ENCODE data around the gene LRRN4CL. TPM values are rescaled to one million over a fixed set of nuclear protein-coding genes. Genes with fewer than 3 reads are reported as not detected.

LRRN4CL gene
- total and polyA plus RNA-seq, 2 of the 8 experiments (the other 6 are each of a cell fraction or from before 2014, with no cell fraction given): 0.05 to 0.26 TPM

- TF ChIP-seq SAP30 (IDR thresholded peaks at IDR 0.05; ENCODE audit: insufficient read depth, insufficient replicate concordance, low read length) (peak; percentile 96), RXRA (IDR thresholded peaks at IDR 0.05; ENCODE audit: insufficient read depth, low read depth, low read length) (no peak), POU5F1 (IDR thresholded peaks at IDR 0.05; ENCODE audit: low read depth, low read length) (no peak), PHF8 (conservative IDR thresholded peaks at IDR 0.05; ENCODE audit: low read depth, low read length) (peak; percentile 58), ASH2L (IDR thresholded peaks at IDR 0.05; ENCODE audit: low read length) (peak; percentile 78), SIRT6 (IDR thresholded peaks at IDR 0.05; ENCODE audit: low read length) (no peak), SIX5 (IDR thresholded peaks at IDR 0.05; ENCODE audit: low read depth, low read length) (peak; percentile 77), CEBPB (IDR thresholded peaks at IDR 0.05; ENCODE audit: low read depth, low read length) (no peak), KDM4A (IDR thresholded peaks at IDR 0.05; ENCODE audit: low read depth, low read length, severe bottlenecking) (peak; percentile 40), RNF2 (IDR thresholded peaks at IDR 0.05; ENCODE audit: borderline replicate concordance, low read depth, low read length, missing control alignments, poor library complexity, severe bottlenecking) (no peak), SRF (IDR thresholded peaks at IDR 0.05; ENCODE audit: low read depth, low read length) (peak; percentile 48; the same call in 1 of the 2 replicates), FOSL1 (IDR thresholded peaks at IDR 0.05; ENCODE audit: insufficient read depth, low read depth, low read length) (no peak), EP300 (IDR thresholded peaks at IDR 0.05; ENCODE audit: borderline replicate concordance in 1 of 2, low read depth in 2 of 2, low read length in 2 of 2) (no peak; a peak in 1 of 3 replicates), CREB1 (IDR thresholded peaks at IDR 0.05) (peak; percentile 79), E2F6 (IDR thresholded peaks at IDR 0.05) (no peak), MAFK (IDR thresholded peaks at IDR 0.05; ENCODE audit: low read depth, low read length) (no peak), TEAD4 (IDR thresholded peaks at IDR 0.05; ENCODE audit: low read depth, low read length) (peak; percentile 87), KDM1A (IDR thresholded peaks at IDR 0.05; ENCODE audit: borderline replicate concordance, low read length) (no peak)
- TF ChIP-seq, protein P1, sequence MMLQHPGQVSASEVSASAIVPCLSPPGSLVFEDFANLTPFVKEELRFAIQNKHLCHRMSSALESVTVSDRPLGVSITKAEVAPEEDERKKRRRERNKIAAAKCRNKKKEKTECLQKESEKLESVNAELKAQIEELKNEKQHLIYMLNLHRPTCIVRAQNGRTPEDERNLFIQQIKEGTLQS (IDR thresholded peaks at IDR 0.05; ENCODE audit: insufficient read depth, low read depth, low read length): peak; percentile 75
- TF ChIP-seq, protein P2, sequence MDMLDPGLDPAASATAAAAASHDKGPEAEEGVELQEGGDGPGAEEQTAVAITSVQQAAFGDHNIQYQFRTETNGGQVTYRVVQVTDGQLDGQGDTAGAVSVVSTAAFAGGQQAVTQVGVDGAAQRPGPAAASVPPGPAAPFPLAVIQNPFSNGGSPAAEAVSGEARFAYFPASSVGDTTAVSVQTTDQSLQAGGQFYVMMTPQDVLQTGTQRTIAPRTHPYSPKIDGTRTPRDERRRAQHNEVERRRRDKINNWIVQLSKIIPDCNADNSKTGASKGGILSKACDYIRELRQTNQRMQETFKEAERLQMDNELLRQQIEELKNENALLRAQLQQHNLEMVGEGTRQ (IDR thresholded peaks at IDR 0.05; ENCODE audit: low read length): no peak
Measured at GRCh38 chr11:62709247-62710000, 20.1 kb upstream of the LRRN4CL start (continued).

Data from H1 (cell line).